Mesodermal cell (in vitro differentiated cells): ENCODE measurements around the gene C6orf141.
"Not testable (repeated sequence)": the region's sequence is repeated elsewhere in the genome, so short reads cannot be mapped to it uniquely, and the experiment has no call there.

Source experiments
- H3K27ac ChIP-seq: 2 replicates; pipeline ENCODE4 v1.7.0; 2013; ENCODE audit warnings: mild to moderate bottlenecking, low read depth, low read length, moderate library complexity; ENCODE audit not compliant: severe bottlenecking
- H3K36me3 ChIP-seq: 2 replicates; pipeline ENCODE4 v1.7.1; 2013; ENCODE audit warnings: mild to moderate bottlenecking, low read length, moderate library complexity; ENCODE audit not compliant: control insufficient read depth, insufficient read depth
- H3K4me1 ChIP-seq: one replicate; pipeline ENCODE4 v1.7.1; 2013; ENCODE audit warnings: mild to moderate bottlenecking, low read length; ENCODE audit not compliant: insufficient read depth, control insufficient read depth, poor library complexity, severe bottlenecking
- H3K4me3 ChIP-seq: 2 replicates; pipeline ENCODE4 v1.7.0; 2013; ENCODE audit warnings: low read length, control low read depth, mild to moderate bottlenecking; ENCODE audit not compliant: insufficient read depth, poor library complexity, severe bottlenecking; ENCODE audit errors: extremely low read depth
- H3K9me3 ChIP-seq: 2 replicates; pipeline ENCODE4 v1.7.1; 2013; ENCODE audit warnings: mild to moderate bottlenecking, low read length, moderate library complexity; ENCODE audit not compliant: control insufficient read depth
- WGBS, 2 experiments: methylation state at CpG; one replicate each; pipeline ENCODE4 v1.1.5; 2013; ENCODE audit warnings: missing lambda C conversion rate in 2 of 2; ENCODE audit not compliant: insufficient coverage in 2 of 2; 5-methylcytosine and 5-hydroxymethylcytosine counted together

Gene C6orf141

GRCh38 chr6:49579649-49580048 lies 29.2 kb downstream of the C6orf141 start:
- H3K27ac ChIP-seq: no peak overlapping the region
- no peak overlapping the region for H3K4me3 ChIP-seq
- H3K4me1 ChIP-seq: no peaks in the 10 kb centered on the region
- no peaks in the 10 kb centered on the region for H3K36me3 ChIP-seq
- H3K9me3 ChIP-seq: no peaks in the 10 kb centered on the region

DNA sequence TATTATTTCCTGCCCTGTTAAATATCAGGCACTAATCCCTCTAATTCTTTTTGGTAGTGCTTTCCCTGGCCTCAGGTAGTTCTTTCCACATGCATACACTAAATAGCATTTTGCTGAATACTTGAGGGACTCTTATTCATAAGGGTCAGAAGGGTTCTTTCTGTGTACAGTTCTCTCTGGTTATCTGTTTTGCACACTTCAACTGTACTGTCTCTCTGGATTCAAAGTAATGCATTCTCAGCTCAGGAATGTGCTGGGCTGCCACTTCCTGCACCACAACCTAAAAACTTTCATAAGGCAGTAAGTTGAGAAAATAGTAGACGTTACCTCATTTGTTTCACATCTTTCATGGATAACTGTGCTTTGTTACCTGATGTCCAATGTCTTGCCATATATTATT lies 32.1 kb downstream of the C6orf141 start:
- no peaks in the 10 kb centered on the region for H3K9me3 ChIP-seq
- 100% methylated on average over 1 of the region's 1 CpG; no CpG with 5 or more reads in 1 of the 2 experiments for WGBS, 2 experiments

DNA sequence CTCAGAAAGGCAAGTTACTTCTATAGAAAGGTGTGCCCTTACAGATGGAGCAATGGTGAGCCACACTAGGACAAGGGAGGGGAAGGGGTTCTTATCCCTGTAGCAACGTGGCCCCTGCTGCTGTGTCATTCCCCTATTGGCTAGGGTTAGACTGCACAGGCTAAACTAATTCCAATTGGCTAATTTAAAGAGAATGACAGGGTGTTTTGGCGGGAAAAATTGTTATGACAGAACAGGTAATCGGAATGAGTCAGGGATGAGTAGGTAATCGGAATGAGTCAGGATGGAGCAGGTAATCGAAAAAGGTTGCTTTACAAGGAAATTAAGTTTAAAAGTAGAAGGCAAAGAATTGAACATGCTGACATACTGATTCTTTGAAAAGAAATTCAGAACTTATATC lies 36.8 kb downstream of the C6orf141 start:
- not testable (repeated sequence) for H3K27ac ChIP-seq, H3K9me3 ChIP-seq, H3K4me3 ChIP-seq, H3K4me1 ChIP-seq, H3K36me3 ChIP-seq
- 92 to 94% methylated on average over 3 to 5 of the region's 5 CpGs for WGBS, 2 experiments

More for the DNA sequence above, 32.1 kb downstream of the C6orf141 start:
- no peaks in the 10 kb centered on the region for H3K36me3 ChIP-seq
- no peak overlapping the region for H3K27ac ChIP-seq
- no peaks in the 10 kb centered on the region for H3K4me1 ChIP-seq
- no peak overlapping the region for H3K4me3 ChIP-seq
